SK-N-SH (cell line): ENCODE results near the gene ATRAID.

Source experiments
- CHD2 ChIP-seq: fragments of 150-350 bp; IDR thresholded peaks from 2 replicates; pipeline ENCODE4 v1.6.1; 2018; ENCODE audit warnings: low read length; ENCODE audit not compliant: partially characterized antibody
- GATA2 ChIP-seq: sonication (generic); formaldehyde crosslinking; IDR thresholded peaks from 2 replicates; pipeline ENCODE4 v1.5.0; 2020; ENCODE audit warnings: mild to moderate bottlenecking, missing genetic modification reagents
- JUND ChIP-seq: IDR thresholded peaks from 2 replicates; pipeline ENCODE4 v1.4.0; 2012
- MXI1 ChIP-seq: IDR thresholded peaks from 2 replicates; pipeline ENCODE4 v1.6.1; 2012; ENCODE audit warnings: mild to moderate bottlenecking, low read depth, low read length, improper control_type of control experiment
- TF ChIP-seq, protein P1 (sequence below): fragments of 200-600 bp; sonication (generic); IDR thresholded peaks from 2 replicates; pipeline ENCODE4 v1.6.1; 2017; ENCODE audit warnings: antibody characterized with exemption, mild to moderate bottlenecking, moderate library complexity
- TF ChIP-seq, protein P2 (sequence below): IDR thresholded peaks from 2 replicates; pipeline ENCODE4 v1.4.0; 2012; ENCODE audit warnings: low read depth
- TF ChIP-seq, protein P3 (sequence below): IDR thresholded peaks from 2 replicates; pipeline ENCODE4; 2012

DNA sequence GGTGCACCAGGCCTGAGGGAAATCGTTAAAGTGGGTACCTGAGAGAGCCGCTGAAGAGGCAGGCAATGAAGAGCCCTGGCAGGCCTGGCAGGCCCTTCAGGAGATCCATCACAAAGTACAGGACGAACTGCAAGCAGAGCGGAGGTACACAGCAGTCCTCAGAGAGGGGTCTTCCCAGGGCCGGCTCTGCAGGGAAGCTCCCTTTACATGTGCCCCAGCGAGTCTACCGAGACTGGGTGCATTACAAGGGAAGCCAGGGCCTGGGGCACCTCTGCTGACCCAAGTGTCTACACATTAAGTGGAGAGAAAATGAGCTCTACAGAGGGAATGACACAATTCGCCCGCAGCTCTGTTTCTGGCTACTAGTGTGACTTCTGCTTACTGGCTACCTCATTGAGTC, 8.1 kb upstream of the ATRAID start:
- TF ChIP-seq JUND (no peak), MXI1 (no peak), CHD2 (no peak), GATA2 (no peak)
- TF ChIP-seq, protein P1, sequence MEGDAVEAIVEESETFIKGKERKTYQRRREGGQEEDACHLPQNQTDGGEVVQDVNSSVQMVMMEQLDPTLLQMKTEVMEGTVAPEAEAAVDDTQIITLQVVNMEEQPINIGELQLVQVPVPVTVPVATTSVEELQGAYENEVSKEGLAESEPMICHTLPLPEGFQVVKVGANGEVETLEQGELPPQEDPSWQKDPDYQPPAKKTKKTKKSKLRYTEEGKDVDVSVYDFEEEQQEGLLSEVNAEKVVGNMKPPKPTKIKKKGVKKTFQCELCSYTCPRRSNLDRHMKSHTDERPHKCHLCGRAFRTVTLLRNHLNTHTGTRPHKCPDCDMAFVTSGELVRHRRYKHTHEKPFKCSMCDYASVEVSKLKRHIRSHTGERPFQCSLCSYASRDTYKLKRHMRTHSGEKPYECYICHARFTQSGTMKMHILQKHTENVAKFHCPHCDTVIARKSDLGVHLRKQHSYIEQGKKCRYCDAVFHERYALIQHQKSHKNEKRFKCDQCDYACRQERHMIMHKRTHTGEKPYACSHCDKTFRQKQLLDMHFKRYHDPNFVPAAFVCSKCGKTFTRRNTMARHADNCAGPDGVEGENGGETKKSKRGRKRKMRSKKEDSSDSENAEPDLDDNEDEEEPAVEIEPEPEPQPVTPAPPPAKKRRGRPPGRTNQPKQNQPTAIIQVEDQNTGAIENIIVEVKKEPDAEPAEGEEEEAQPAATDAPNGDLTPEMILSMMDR: no peak
- TF ChIP-seq, protein P2, sequence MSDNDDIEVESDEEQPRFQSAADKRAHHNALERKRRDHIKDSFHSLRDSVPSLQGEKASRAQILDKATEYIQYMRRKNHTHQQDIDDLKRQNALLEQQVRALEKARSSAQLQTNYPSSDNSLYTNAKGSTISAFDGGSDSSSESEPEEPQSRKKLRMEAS: no peak
- TF ChIP-seq, protein P3, sequence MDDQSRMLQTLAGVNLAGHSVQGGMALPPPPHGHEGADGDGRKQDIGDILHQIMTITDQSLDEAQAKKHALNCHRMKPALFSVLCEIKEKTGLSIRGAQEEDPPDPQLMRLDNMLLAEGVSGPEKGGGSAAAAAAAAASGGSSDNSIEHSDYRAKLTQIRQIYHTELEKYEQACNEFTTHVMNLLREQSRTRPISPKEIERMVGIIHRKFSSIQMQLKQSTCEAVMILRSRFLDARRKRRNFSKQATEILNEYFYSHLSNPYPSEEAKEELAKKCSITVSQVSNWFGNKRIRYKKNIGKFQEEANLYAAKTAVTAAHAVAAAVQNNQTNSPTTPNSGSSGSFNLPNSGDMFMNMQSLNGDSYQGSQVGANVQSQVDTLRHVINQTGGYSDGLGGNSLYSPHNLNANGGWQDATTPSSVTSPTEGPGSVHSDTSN: no peak
